HCT116 (cell line): Measurements from ENCODE around the gene CNBD2. TPM values are rescaled to one million over a fixed set of nuclear protein-coding genes. Genes with fewer than 3 reads are reported as not detected.
"Not testable (repeated sequence)": the region's sequence is repeated elsewhere in the genome, so short reads cannot be mapped to it uniquely, and the experiment has no call there.

Experiments
- ATAC-seq: fragments of 200-7000 bp; cut with Tn5 transposase; 2 replicates; pipeline ENCODE4 v1.9.1; 2020; ENCODE audit warnings: mild to moderate bottlenecking, moderate library complexity
- BruUV-seq: library from RNA; stranded (reverse); fragments of 400-500 nt; replicated peaks from 2 replicates; lab custom pipeline; 2021; lab: Mats Ljungman, UMichigan
- CTCF ChIA-PET: fragments of 300-600 bp; sonication (Branson Sonifier 250); formaldehyde crosslinking; loops from one replicate; lab custom pipeline; 2021; ENCODE audit warnings: antibody characterized with exemption; lab: Charles Lee
- POLR2A ChIA-PET: fragments of 300-600, 350-600 bp; sonication (Branson Sonifier 250); formaldehyde crosslinking; loops from one replicate; lab custom pipeline; 2021; ENCODE audit warnings: antibody characterized with exemption; lab: Charles Lee
- RAD21 ChIA-PET, 2 experiments: fragments of 300-600 bp; sonication (Branson Sonifier 250); formaldehyde crosslinking; loops; one replicate each; lab custom pipeline; 2023; ENCODE audit warnings: low total read pairs in 2 of 2; ENCODE audit not compliant: uncharacterized antibody in 2 of 2, unreplicated experiment in 2 of 2, low non-redundant PET in 1 of 2; lab: Charles Lee
- DNase-seq: peaks from one replicate; pipeline ENCODE4 v3.0.0-alpha.2; 2010; ENCODE audit warnings: low read depth, low spot score
- H2AFZ ChIP-seq: fragments of 200-600 bp; shearing (Covaris generic), sonication (generic); 2 replicates; pipeline ENCODE4 v1.6.1; 2017; ENCODE audit warnings: low read depth, mixed run types, mixed read lengths, antibody characterized with exemption, low read length; ENCODE audit not compliant: poor library complexity, severe bottlenecking
- H3K27ac ChIP-seq: 2 replicates; pipeline ENCODE4 v1.5.1; 2012; ENCODE audit warnings: low read depth, low read length
- H3K27me3 ChIP-seq: fragments of 200-600 bp; sonication (generic); 2 replicates; pipeline ENCODE4 v1.6.1; 2016; ENCODE audit warnings: mixed run types, low read length, mixed read lengths; ENCODE audit not compliant: insufficient read depth
- H3K36me3 ChIP-seq, 2 experiments: fragments of 200-500 bp in 1 of 2; fragments of 200-600 bp in 1 of 2; sonication (Bioruptor generic) in 1 of 2; sonication (generic) in 1 of 2; 2 replicates each; pipeline versions ENCODE4 v1.5.1 to v1.6.1; 2014 to 2016; ENCODE audit warnings: low read length in 2 of 2, inconsistent platforms in 1 of 2, mixed read lengths in 1 of 2, mixed run types in 1 of 2; ENCODE audit not compliant: insufficient read depth in 2 of 2, control insufficient read depth in 1 of 2
- H3K4me1 ChIP-seq, 2 experiments: fragments of 200-600 bp in 1 of 2; sonication (generic) in 1 of 2; 2 replicates each; pipeline versions ENCODE4 v1.5.1 to v1.6.1; 2012 to 2017; ENCODE audit warnings: low read length in 2 of 2, inconsistent platforms in 1 of 2, mild to moderate bottlenecking in 1 of 2, mixed read lengths in 1 of 2, mixed run types in 1 of 2, moderate library complexity in 1 of 2; ENCODE audit not compliant: insufficient read depth in 2 of 2, control insufficient read depth in 1 of 2
- H3K4me2 ChIP-seq: fragments of 200-600 bp; sonication (generic); 2 replicates; pipeline ENCODE4 v1.6.1; 2017; ENCODE audit warnings: mixed run types, low read length, mixed read lengths
- H3K4me3 ChIP-seq, 2 experiments: fragments of 200-600 bp in 1 of 2; sonication (generic) in 1 of 2; replicated peaks in 1 of 2; 2 replicates each; pipeline ENCODE4 v1.5.1; 2011 to 2016; ENCODE audit warnings: low read length in 2 of 2, control low read depth in 1 of 2, low read depth in 1 of 2, mild to moderate bottlenecking in 1 of 2, mixed read lengths in 1 of 2, mixed run types in 1 of 2
- H3K79me2 ChIP-seq: fragments of 200-600 bp; sonication (generic); 2 replicates; pipeline ENCODE4 v1.6.1; 2017; ENCODE audit warnings: mild to moderate bottlenecking, mixed run types, low read length, moderate library complexity, mixed read lengths; ENCODE audit not compliant: insufficient read depth
- H3K9ac ChIP-seq: fragments of 200-600 bp; sonication (generic); 2 replicates; pipeline ENCODE4 v1.6.1; 2016; ENCODE audit warnings: low read length, mixed read lengths
- H3K9me2 ChIP-seq: fragments of 200-600 bp; sonication (generic), shearing (Covaris generic); 2 replicates; pipeline ENCODE4 v1.6.1; 2017; ENCODE audit warnings: mixed run types, mild to moderate bottlenecking, moderate library complexity; ENCODE audit not compliant: insufficient read depth
- H3K9me3 ChIP-seq, 2 experiments: fragments of 200-500 bp in 1 of 2; fragments of 200-600 bp in 1 of 2; sonication (Bioruptor generic) in 1 of 2; sonication (generic) in 1 of 2; 2 replicates each; pipeline ENCODE4 v1.6.1; 2014 to 2017; ENCODE audit warnings: low read length in 2 of 2, mixed read lengths in 2 of 2, inconsistent platforms in 1 of 2, low read depth in 1 of 2, mild to moderate bottlenecking in 1 of 2, mixed run types in 1 of 2, moderate library complexity in 1 of 2; ENCODE audit not compliant: control insufficient read depth in 1 of 2, insufficient read depth in 1 of 2
- H4K20me1 ChIP-seq: fragments of 200-600 bp; sonication (generic), shearing (Covaris generic); 2 replicates; pipeline ENCODE4 v1.6.1; 2017; ENCODE audit warnings: mixed run types, mild to moderate bottlenecking, moderate library complexity; ENCODE audit not compliant: insufficient read depth
- CBX3 ChIP-seq: IDR thresholded peaks from 2 replicates; pipeline ENCODE4 v1.6.1; 2012; ENCODE audit warnings: low read depth
- EGR1 ChIP-seq: IDR thresholded peaks from 2 replicates; pipeline ENCODE4 v1.6.1; 2012; ENCODE audit warnings: low read depth
- ELF1 ChIP-seq: IDR thresholded peaks from 2 replicates; pipeline ENCODE4 v1.6.1; 2012; ENCODE audit warnings: low read depth, borderline replicate concordance
- EZH2 ChIP-seq: fragments of 200-600 bp; sonication (generic); IDR thresholded peaks from 2 replicates; pipeline ENCODE4 v1.6.1; 2017; ENCODE audit warnings: antibody characterized with exemption, mixed run types
- JUND ChIP-seq: IDR thresholded peaks from 2 replicates; pipeline ENCODE4 v1.6.1; 2012
- MAX ChIP-seq: IDR thresholded peaks from 2 replicates; pipeline ENCODE4 v1.6.1; 2012
- POLR2A ChIP-seq: IDR thresholded peaks from 2 replicates; pipeline ENCODE4 v1.7.0; 2011; ENCODE audit warnings: borderline replicate concordance; ENCODE audit not compliant: insufficient read depth, insufficient read length; ENCODE audit errors: extremely low read depth
- POLR2AphosphoS5 ChIP-seq: IDR thresholded peaks from 2 replicates; pipeline ENCODE4 v1.6.1; 2011; ENCODE audit warnings: mild to moderate bottlenecking, low read depth, low read length, moderate library complexity
- RAD21 ChIP-seq: IDR thresholded peaks from 2 replicates; pipeline ENCODE4 v1.6.1; 2012; ENCODE audit warnings: low read depth, mild to moderate bottlenecking
- REST ChIP-seq: IDR thresholded peaks from 2 replicates; pipeline ENCODE4 v1.6.1; 2012; ENCODE audit warnings: low read depth
- SIN3A ChIP-seq: IDR thresholded peaks from 2 replicates; pipeline ENCODE4 v1.6.1; 2012; ENCODE audit warnings: low read depth
- SP1 ChIP-seq: IDR thresholded peaks from 2 replicates; pipeline ENCODE4 v1.6.1; 2012; ENCODE audit warnings: low read depth
- SRF ChIP-seq: IDR thresholded peaks from 2 replicates; pipeline ENCODE4 v1.6.1; 2012; ENCODE audit warnings: low read depth
- TCF7L2 ChIP-seq: IDR thresholded peaks from 2 replicates; pipeline ENCODE4 v1.7.0; 2011; ENCODE audit warnings: borderline replicate concordance, inconsistent platforms; ENCODE audit not compliant: insufficient read depth, insufficient read length; ENCODE audit errors: extremely low read depth
- ZBTB33 ChIP-seq: IDR thresholded peaks from 2 replicates; pipeline ENCODE4 v1.6.1; 2011; ENCODE audit warnings: mild to moderate bottlenecking, low read length, moderate library complexity; ENCODE audit not compliant: insufficient replicate concordance; ENCODE audit errors: extremely low read depth
- ZNF274 ChIP-seq: fragments of 200-500 bp; sonication (Bioruptor generic); IDR thresholded peaks from 2 replicates; pipeline ENCODE4 v1.6.1; 2014; ENCODE audit warnings: mild to moderate bottlenecking, low read depth, low read length, inconsistent platforms
- intact Hi-C: fragments of 100-400 bp; cut with micrococcal nuclease; formaldehyde crosslinking; loops from 2 replicates; pipeline ENCODE4 v1.10.0; 2022
- total RNA-seq: library from RNA; stranded (reverse); gene quantifications from one replicate; pipeline ENCODE4 v1.2.1, GENCODE V29; 2021; ENCODE audit not compliant: unreplicated experiment

Gene CNBD2
- total RNA-seq, 1 experiment from 2014 or later = 3.1 TPM

- H3K4me3 ChIP-seq, ATAC-seq, H3K4me2 ChIP-seq, H3K36me3 ChIP-seq, H3K9ac ChIP-seq, H3K27ac ChIP-seq, CTCF ChIA-PET, H3K9me2 ChIP-seq, H3K9me3 ChIP-seq, H3K79me2 ChIP-seq, H3K27me3 ChIP-seq, DNase-seq, H4K20me1 ChIP-seq, BruUV-seq, H2AFZ ChIP-seq, RAD21 ChIA-PET, POLR2A ChIA-PET: not testable (repeated sequence)
- intact Hi-C loops = loop anchor here (10.0 kb wide), 1 partner anchor 214 kb away; the partner anchor contains the start of gene RBM39
- H3K4me1 ChIP-seq = peaks cover 0 to 18% of the 10 kb centered on the region in 2 experiments; a peak in 2 of 4 replicates
These were observed 9.1 kb upstream of the CNBD2 start for GRCh38 chr20:35959291-35959690.

GRCh38 chr20:35963878-35964277 is 4.5 kb upstream of the CNBD2 start:
- POLR2A ChIA-PET = interaction anchor here (1.8 kb wide), 1 partner anchor 9 kb away, joined by 6 read pairs; the partner anchor contains the start of gene SCAND1
- CTCF ChIA-PET = interaction anchor here (1.6 to 2.1 kb wide), 2 partner anchors 9 to 29 kb away, joined by 5 to 12 read pairs; partner anchors contain the start of gene SCAND1
- Histone ChIP-seq H3K27me3 (no peaks in the 10 kb centered on the region), H3K4me1 (peaks cover 0 to 5% of the 10 kb centered on the region in 2 experiments; a peak in 2 of 4 replicates), H3K9me3 (no peaks in the 10 kb centered on the region), H3K9ac (no peak overlapping the region), H3K4me3 (no peak overlapping the region), H4K20me1 (no peaks in the 10 kb centered on the region), H3K4me2 (no peak overlapping the region), H3K9me2 (no peaks in the 10 kb centered on the region), H3K27ac (no peak overlapping the region), H3K36me3 (no peaks in the 10 kb centered on the region), H3K79me2 (no peaks in the 10 kb centered on the region), H2AFZ (no peak overlapping the region)
- no peak for DNase-seq
- intact Hi-C loops = no loop called here
- no peak for ATAC-seq
- no TSS peak for BruUV-seq
- RAD21 ChIA-PET = no interaction called here
- TF ChIP-seq EZH2 (no peak), JUND (no peak), MAX (no peak), ELF1 (no peak), REST (no peak), SRF (no peak), RAD21 (no peak), SIN3A (no peak), ZNF274 (no peak), POLR2A (no peak), ZBTB33 (no peak), CBX3 (no peak), EGR1 (no peak), POLR2AphosphoS5 (no peak), SP1 (no peak), TCF7L2 (no peak)
